ENCODE data around the gene ALOXE3. TPM values are rescaled to one million over a fixed set of nuclear protein-coding genes. Genes with fewer than 3 reads are reported as not detected.
"Not testable (repeated sequence)": the region's sequence is repeated elsewhere in the genome, so short reads cannot be mapped to it uniquely, and the experiment has no call there.

ALOXE3 gene
- total and polyA plus RNA-seq, 8 donors: 0.12 to 0.43 TPM; not detected in 6

DNA sequence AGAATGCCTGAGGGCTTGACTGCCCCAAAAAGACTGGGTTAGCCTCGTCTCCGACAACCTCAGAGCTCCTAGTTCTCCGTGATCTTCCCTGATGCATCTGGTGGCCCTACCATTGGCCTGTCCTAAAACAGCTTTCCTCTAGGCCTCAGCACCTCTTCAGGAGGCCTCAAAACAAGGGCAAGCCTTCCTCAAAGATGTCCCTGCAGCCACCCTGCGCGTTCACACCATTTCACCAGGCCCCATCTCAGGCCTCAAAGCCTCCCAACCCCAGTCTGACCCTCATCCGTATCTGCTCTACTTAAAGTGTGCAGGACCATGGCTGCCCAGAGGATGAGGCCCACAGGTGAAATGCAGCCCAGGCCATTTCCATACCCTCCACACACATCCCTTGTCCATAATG lies 7.4 kb downstream of the ALOXE3 start:
- 87 to 96% (median 93%) methylated on average over 6 of the region's 6 CpGs for WGBS, 5 donors
- Histone ChIP-seq H3K4me1 (peaks cover 10 to 16% (median 13%) of the 10 kb centered on the region in 4 donors), H3K36me3 (no peaks in the 10 kb centered on the region), H3K9me3 (no peaks in the 10 kb centered on the region), H3K27ac (no peak overlapping the region), H3K27me3 (peaks cover 0 to 80% (median 53%) of the 10 kb centered on the region in 3 donors), H3K4me3 (no peak overlapping the region)
- TF ChIP-seq EP300 (IDR thresholded peaks at IDR 0.05) (no peak), POLR2AphosphoS5 (IDR thresholded peaks at IDR 0.05) (no peak), POLR2A (IDR thresholded peaks at IDR 0.05) (no peak)
- TF ChIP-seq, protein P1, sequence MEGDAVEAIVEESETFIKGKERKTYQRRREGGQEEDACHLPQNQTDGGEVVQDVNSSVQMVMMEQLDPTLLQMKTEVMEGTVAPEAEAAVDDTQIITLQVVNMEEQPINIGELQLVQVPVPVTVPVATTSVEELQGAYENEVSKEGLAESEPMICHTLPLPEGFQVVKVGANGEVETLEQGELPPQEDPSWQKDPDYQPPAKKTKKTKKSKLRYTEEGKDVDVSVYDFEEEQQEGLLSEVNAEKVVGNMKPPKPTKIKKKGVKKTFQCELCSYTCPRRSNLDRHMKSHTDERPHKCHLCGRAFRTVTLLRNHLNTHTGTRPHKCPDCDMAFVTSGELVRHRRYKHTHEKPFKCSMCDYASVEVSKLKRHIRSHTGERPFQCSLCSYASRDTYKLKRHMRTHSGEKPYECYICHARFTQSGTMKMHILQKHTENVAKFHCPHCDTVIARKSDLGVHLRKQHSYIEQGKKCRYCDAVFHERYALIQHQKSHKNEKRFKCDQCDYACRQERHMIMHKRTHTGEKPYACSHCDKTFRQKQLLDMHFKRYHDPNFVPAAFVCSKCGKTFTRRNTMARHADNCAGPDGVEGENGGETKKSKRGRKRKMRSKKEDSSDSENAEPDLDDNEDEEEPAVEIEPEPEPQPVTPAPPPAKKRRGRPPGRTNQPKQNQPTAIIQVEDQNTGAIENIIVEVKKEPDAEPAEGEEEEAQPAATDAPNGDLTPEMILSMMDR (IDR thresholded peaks at IDR 0.05): no peak
- intact Hi-C loops (cut with DNase I; ENCODE audit: low total_unique reads): no loop called here
- no peak for DNase-seq

DNA sequence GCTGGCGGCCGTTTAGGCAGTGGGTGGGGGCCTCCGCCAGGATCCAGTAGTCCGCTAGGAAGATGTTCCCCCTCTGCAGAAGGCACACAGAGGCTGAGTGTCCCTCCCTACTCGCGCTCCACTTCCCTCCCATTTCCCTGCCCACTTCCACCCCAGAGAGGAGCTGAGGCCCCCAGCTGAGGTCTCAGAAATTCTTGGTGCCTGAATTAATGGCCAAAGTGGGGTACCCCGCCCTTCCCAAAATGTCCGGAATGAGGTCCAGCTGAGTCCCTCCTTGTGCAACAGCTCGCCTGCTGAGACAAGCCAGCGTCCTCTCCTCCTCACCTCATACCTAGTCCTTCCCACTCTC lies 7.9 kb downstream of the ALOXE3 start:
- H3K4me3 ChIP-seq: peak overlapping the region in 3 of 4 donors; percentile 38 to 53 (median 46)
- WGBS, 5 donors: 11 to 29% (median 17%) methylated on average over 4 to 10 of the region's 10 CpGs
- DNase-seq: no peak
- TF ChIP-seq POLR2A (IDR thresholded peaks at IDR 0.05): no peak
- TF ChIP-seq EP300 (IDR thresholded peaks at IDR 0.05): no peak
- no peak for TF ChIP-seq POLR2AphosphoS5 (IDR thresholded peaks at IDR 0.05)
- TF ChIP-seq, protein P1 (IDR thresholded peaks at IDR 0.05): no peak
- no peak overlapping the region for H3K27ac ChIP-seq
- intact Hi-C loops (cut with DNase I; ENCODE audit: low total_unique reads): no loop called here
- H3K4me1 ChIP-seq: peaks cover 10 to 16% (median 13%) of the 10 kb centered on the region in 4 donors
- peaks cover 0 to 75% (median 48%) of the 10 kb centered on the region in 3 donors for H3K27me3 ChIP-seq
- no peaks in the 10 kb centered on the region for H3K9me3 ChIP-seq
- H3K36me3 ChIP-seq: no peaks in the 10 kb centered on the region

GRCh38 chr17:8109661-8110455 lies 8.5 kb downstream of the ALOXE3 start:
- DNase-seq: peak; percentile 85 to 90
- no peak for TF ChIP-seq EP300 (IDR thresholded peaks at IDR 0.05)
- TF ChIP-seq, protein P1 (IDR thresholded peaks at IDR 0.05): peak in 5 of 7 experiments; percentile 77 to 90 (median 85)
- Histone ChIP-seq H3K4me3 (peak overlapping the region; percentile 38 to 53 (median 42)), H3K27ac (no peak overlapping the region), H3K27me3 (peaks cover 0 to 69% (median 45%) of the 10 kb centered on the region in 3 donors), H3K4me1 (peaks cover 10 to 16% (median 13%) of the 10 kb centered on the region in 4 donors), H3K36me3 (no peaks in the 10 kb centered on the region), H3K9me3 (no peaks in the 10 kb centered on the region)
- 5 to 10% (median 8%) methylated on average over 31 to 63 of the region's 63 CpGs for WGBS, 5 donors
- intact Hi-C loops (cut with DNase I; ENCODE audit: low total_unique reads): no loop called here

- Histone ChIP-seq H3K9me3 (no peaks in the 10 kb centered on the region), H3K36me3 (no peaks in the 10 kb centered on the region), H3K4me1 (peaks cover 10 to 16% (median 13%) of the 10 kb centered on the region in 4 donors), H3K27ac (no peak overlapping the region), H3K4me3 (peak overlapping the region in 1 of 4 donors; percentile 53), H3K27me3 (peaks cover 0 to 63% (median 37%) of the 10 kb centered on the region in 3 donors)
- no peak for DNase-seq
- 79 to 88% (median 86%) methylated on average over 20 to 33 of the region's 33 CpGs for WGBS, 5 donors
- intact Hi-C loops (cut with DNase I; ENCODE audit: low total_unique reads): no loop called here
- no peak for TF ChIP-seq POLR2AphosphoS5 (IDR thresholded peaks at IDR 0.05)
- no peak for TF ChIP-seq POLR2A (IDR thresholded peaks at IDR 0.05)
- TF ChIP-seq EP300 (IDR thresholded peaks at IDR 0.05): no peak
- TF ChIP-seq, protein P1 (IDR thresholded peaks at IDR 0.05): no peak
Measured at GRCh38 chr17:8108972-8109660, 9.2 kb downstream of the ALOXE3 start.

DNA sequence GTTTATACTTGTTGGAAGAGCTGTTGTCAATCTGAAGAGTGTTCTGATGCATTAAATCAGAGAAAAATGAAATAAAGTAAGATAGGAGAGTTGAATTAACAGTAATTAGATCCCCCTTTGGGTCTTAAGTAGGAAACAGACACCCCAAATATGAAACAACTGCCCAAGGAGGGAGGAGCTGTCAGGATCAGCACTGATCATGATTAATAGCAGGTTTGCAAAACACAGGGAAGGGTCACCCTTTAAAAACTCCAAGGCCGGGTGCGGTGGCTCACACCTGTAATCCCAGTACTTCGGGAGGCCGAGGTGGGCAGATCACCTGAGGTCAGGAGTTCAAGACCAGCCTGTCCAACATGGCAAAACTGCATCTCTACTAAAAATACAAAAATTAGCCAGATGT lies 11.3 kb downstream of the ALOXE3 start:
- H3K4me3 ChIP-seq; H3K9me3 ChIP-seq; H3K36me3 ChIP-seq; DNase-seq; intact Hi-C loops (cut with DNase I; ENCODE audit: low total_unique reads); H3K27ac ChIP-seq: not testable (repeated sequence)
- WGBS, 5 donors: 73 to 88% (median 78%) methylated on average over 4 of the region's 4 CpGs
- H3K4me1 ChIP-seq: peaks cover 10 to 16% (median 13%) of the 10 kb centered on the region in 4 donors
- peaks cover 0 to 53% (median 19%) of the 10 kb centered on the region in 3 donors for H3K27me3 ChIP-seq

Measured in stomach (tissue), 9 donors.